Mesenchymal stem cell (in vitro differentiated cells and primary cell): ENCODE data around the gene PRDX5.

Experiments used
- DNase-seq: peaks from one replicate; pipeline ENCODE4 v3.0.0-alpha.2; 2013
- H2AFZ ChIP-seq: one replicate; pipeline ENCODE4 v1.6.1; 2013; ENCODE audit warnings: low read depth, mild to moderate bottlenecking, control low read depth, inconsistent platforms, low read length, moderate library complexity
- H2AK5ac ChIP-seq: 2 replicates; pipeline ENCODE4 v1.6.1; 2013; ENCODE audit warnings: low read length, moderate library complexity, mild to moderate bottlenecking, inconsistent platforms; ENCODE audit not compliant: severe bottlenecking
- H2BK120ac ChIP-seq: one replicate; pipeline ENCODE4 v1.6.1; 2013; ENCODE audit warnings: low read depth, mild to moderate bottlenecking, inconsistent platforms, low read length, moderate library complexity
- H2BK12ac ChIP-seq, 2 experiments: one replicate each; pipeline ENCODE4 v1.6.1; 2013; ENCODE audit warnings: inconsistent platforms in 2 of 2, low read length in 2 of 2, mild to moderate bottlenecking in 2 of 2, moderate library complexity in 2 of 2, control low read depth in 1 of 2
- H2BK15ac ChIP-seq: one replicate; pipeline ENCODE4 v1.6.1; 2013; ENCODE audit warnings: mild to moderate bottlenecking, low read depth, inconsistent platforms; ENCODE audit not compliant: poor library complexity, severe bottlenecking
- H2BK5ac ChIP-seq: 2 replicates; pipeline ENCODE4 v1.6.1; 2013; ENCODE audit warnings: low read depth, mild to moderate bottlenecking, low read length, control low read depth, inconsistent platforms; ENCODE audit not compliant: poor library complexity, severe bottlenecking
- H3K14ac ChIP-seq, 2 experiments: one replicate each; pipeline ENCODE4 v1.6.1; 2013; ENCODE audit warnings: inconsistent platforms in 2 of 2, low read length in 2 of 2, control low read depth in 1 of 2, mild to moderate bottlenecking in 1 of 2, moderate library complexity in 1 of 2
- H3K18ac ChIP-seq, 2 experiments: one replicate each; pipeline ENCODE4 v1.6.1; 2013; ENCODE audit warnings: inconsistent platforms in 2 of 2, low read length in 2 of 2, control low read depth in 1 of 2, low read depth in 1 of 2, mild to moderate bottlenecking in 1 of 2
- H3K23ac ChIP-seq, 2 experiments: one replicate each; pipeline ENCODE4 v1.6.1; 2013; ENCODE audit warnings: inconsistent platforms in 2 of 2, low read length in 2 of 2, mild to moderate bottlenecking in 2 of 2, moderate library complexity in 2 of 2, control low read depth in 1 of 2
- H3K27ac ChIP-seq: 2 replicates; pipeline ENCODE4 v1.5.1; 2013; ENCODE audit warnings: mild to moderate bottlenecking, moderate library complexity, low read length, control low read depth, inconsistent platforms; ENCODE audit not compliant: poor library complexity, severe bottlenecking
- H3K27me3 ChIP-seq, 2 experiments: 2 replicates each; pipeline versions ENCODE4 v1.6.1 to v1.7.0; 2013; ENCODE audit warnings: low read length in 2 of 2, mild to moderate bottlenecking in 2 of 2, moderate library complexity in 2 of 2, control low read depth in 1 of 2, inconsistent platforms in 1 of 2; ENCODE audit not compliant: control insufficient read depth in 1 of 2, insufficient read depth in 1 of 2
- H3K36me3 ChIP-seq, 2 experiments: 2 replicates each; pipeline versions ENCODE4 v1.6.1 to v1.7.0; 2013; ENCODE audit warnings: low read length in 2 of 2, control low read depth in 1 of 2, inconsistent platforms in 1 of 2, low read depth in 1 of 2, mild to moderate bottlenecking in 1 of 2; ENCODE audit not compliant: insufficient read depth in 2 of 2, control insufficient read depth in 1 of 2
- H3K4ac ChIP-seq, 2 experiments: one replicate each; pipeline ENCODE4 v1.6.1; 2013; ENCODE audit warnings: inconsistent platforms in 2 of 2, low read length in 2 of 2, mild to moderate bottlenecking in 2 of 2, moderate library complexity in 2 of 2, control low read depth in 1 of 2, low read depth in 1 of 2
- H3K4me1 ChIP-seq: 2 replicates; pipeline ENCODE4 v1.6.1; 2013; ENCODE audit warnings: low read depth, low read length, control low read depth; ENCODE audit not compliant: control insufficient read depth, insufficient read depth
- H3K4me2 ChIP-seq: 2 replicates; pipeline ENCODE4 v1.6.1; 2013; ENCODE audit warnings: low read length, mild to moderate bottlenecking, inconsistent platforms; ENCODE audit not compliant: poor library complexity, severe bottlenecking
- H3K4me3 ChIP-seq, 2 experiments: 2 replicates each; pipeline versions ENCODE4 v1.5.1 to v1.7.0; 2013; ENCODE audit warnings: low read length in 2 of 2, mild to moderate bottlenecking in 2 of 2, control low read depth in 1 of 2, low read depth in 1 of 2; ENCODE audit not compliant: insufficient read depth in 1 of 2
- H3K79me1 ChIP-seq: replicated peaks from 2 replicates; pipeline ENCODE4 v1.6.1; 2013; ENCODE audit warnings: mild to moderate bottlenecking, control low read depth, low read length, inconsistent platforms; ENCODE audit not compliant: poor library complexity, severe bottlenecking
- H3K9ac ChIP-seq: 2 replicates; pipeline ENCODE4 v1.7.0; 2013; ENCODE audit warnings: mild to moderate bottlenecking, low read length, moderate library complexity
- H3K9me3 ChIP-seq: 2 replicates; pipeline ENCODE4 v1.7.0; 2013; ENCODE audit warnings: mild to moderate bottlenecking, low read length; ENCODE audit not compliant: control insufficient read depth
- H4K8ac ChIP-seq: one replicate; pipeline ENCODE4 v1.6.1; 2013; ENCODE audit warnings: inconsistent platforms, mild to moderate bottlenecking, low read length, moderate library complexity
- H4K91ac ChIP-seq: one replicate; pipeline ENCODE4 v1.6.1; 2013; ENCODE audit warnings: mild to moderate bottlenecking, low read length, inconsistent platforms
- WGBS: methylation state at CpG from one replicate; pipeline ENCODE4 v1.1.7; 2013; ENCODE audit warnings: mixed read lengths; 5-methylcytosine and 5-hydroxymethylcytosine counted together

Gene PRDX5

GRCh38 chr11:64344787-64345186 is 26.9 kb downstream of the PRDX5 start:
- H3K27me3 ChIP-seq = peaks cover 0 to 19% of the 10 kb centered on the region in 2 experiments
- H2BK12ac ChIP-seq = no peak overlapping the region
- no peak overlapping the region for H3K4ac ChIP-seq
- no peak overlapping the region for H3K4me3 ChIP-seq
- peaks cover 17% of the 10 kb centered on the region for H3K4me1 ChIP-seq
- no peak overlapping the region for H3K18ac ChIP-seq
- H3K9me3 ChIP-seq = no peaks in the 10 kb centered on the region
- no peak overlapping the region for H3K27ac ChIP-seq
- H2AFZ ChIP-seq = no peak overlapping the region
- WGBS = 95% methylated on average over 28 of the region's 28 CpGs
- no peak overlapping the region for H4K8ac ChIP-seq
- H2BK120ac ChIP-seq = no peak overlapping the region
- H3K14ac ChIP-seq = no peak overlapping the region
- H3K36me3 ChIP-seq = no peaks in the 10 kb centered on the region
- H3K79me1 ChIP-seq = no peaks in the 10 kb centered on the region
- DNase-seq = no peak
- H3K4me2 ChIP-seq = no peak overlapping the region
- no peak overlapping the region for H2AK5ac ChIP-seq
- H2BK15ac ChIP-seq = no peak overlapping the region
- H3K23ac ChIP-seq = no peak overlapping the region
- no peak overlapping the region for H3K9ac ChIP-seq
- no peak overlapping the region for H2BK5ac ChIP-seq
- no peak overlapping the region for H4K91ac ChIP-seq

- H3K36me3 ChIP-seq = no peaks in the 10 kb centered on the region
- H3K9me3 ChIP-seq = no peaks in the 10 kb centered on the region
- no peak overlapping the region for H3K4me2 ChIP-seq
- H2AFZ ChIP-seq = no peak overlapping the region
- H4K8ac ChIP-seq = peak overlapping the region; percentile 14
- no peak overlapping the region for H2BK15ac ChIP-seq
- no peak overlapping the region for H3K4me3 ChIP-seq
- no peak overlapping the region for H3K23ac ChIP-seq
- H3K14ac ChIP-seq = no peak overlapping the region
- no peak overlapping the region for H3K27ac ChIP-seq
- 86% methylated on average over 12 of the region's 12 CpGs for WGBS
- H3K79me1 ChIP-seq = no peaks in the 10 kb centered on the region
- H4K91ac ChIP-seq = no peak overlapping the region
- H3K4ac ChIP-seq = no peak overlapping the region
- no peak overlapping the region for H3K9ac ChIP-seq
- peaks cover 9% of the 10 kb centered on the region for H3K4me1 ChIP-seq
- no peak overlapping the region for H2BK120ac ChIP-seq
- H2BK12ac ChIP-seq = peak overlapping the region in 1 of 2 experiments; percentile 44
- H3K18ac ChIP-seq = no peak overlapping the region
- DNase-seq = peak; percentile 23
- peaks cover 0 to 7% of the 10 kb centered on the region in 2 experiments for H3K27me3 ChIP-seq
- no peak overlapping the region for H2BK5ac ChIP-seq
- no peak overlapping the region for H2AK5ac ChIP-seq
Observed at GRCh38 chr11:64347193-64347867, 29.4 kb downstream of the PRDX5 start.

- Histone ChIP-seq H2BK12ac (no peak overlapping the region), H3K4me3 (no peak overlapping the region), H3K9ac (no peak overlapping the region), H3K14ac (peak overlapping the region in 1 of 2 experiments; percentile 30), H3K23ac (no peak overlapping the region), H4K8ac (peak overlapping the region; percentile 42), H2AK5ac (no peak overlapping the region), H3K4me1 (peaks cover 7% of the 10 kb centered on the region), H3K36me3 (no peaks in the 10 kb centered on the region), H3K9me3 (no peaks in the 10 kb centered on the region), H2BK5ac (no peak overlapping the region), H4K91ac (no peak overlapping the region), H3K79me1 (no peaks in the 10 kb centered on the region), H2BK15ac (no peak overlapping the region), H3K4ac (no peak overlapping the region), H2BK120ac (peak overlapping the region; percentile 9), H3K27me3 (peaks cover 0 to 9% of the 10 kb centered on the region in 2 experiments), H2AFZ (no peak overlapping the region), H3K4me2 (no peak overlapping the region), H3K18ac (no peak overlapping the region), H3K27ac (no peak overlapping the region)
- WGBS = 68% methylated on average over 14 of the region's 14 CpGs
- no peak for DNase-seq
Observed at GRCh38 chr11:64348383-64349024, 30.6 kb downstream of the PRDX5 start.

GRCh38 chr11:64349025-64349387 is 31.1 kb downstream of the PRDX5 start:
- no peak overlapping the region for H2AK5ac ChIP-seq
- H2BK5ac ChIP-seq = no peak overlapping the region
- H3K9me3 ChIP-seq = no peaks in the 10 kb centered on the region
- peaks cover 0 to 12% of the 10 kb centered on the region in 2 experiments for H3K27me3 ChIP-seq
- H3K36me3 ChIP-seq = no peaks in the 10 kb centered on the region
- peaks cover 7% of the 10 kb centered on the region for H3K4me1 ChIP-seq
- no peak overlapping the region for H3K23ac ChIP-seq
- H4K91ac ChIP-seq = no peak overlapping the region
- no peaks in the 10 kb centered on the region for H3K79me1 ChIP-seq
- no peak overlapping the region for H2BK120ac ChIP-seq
- 92% methylated on average over 7 of the region's 7 CpGs for WGBS
- H3K14ac ChIP-seq = peak overlapping the region in 1 of 2 experiments; percentile 30
- no peak overlapping the region for H3K9ac ChIP-seq
- H3K4ac ChIP-seq = no peak overlapping the region
- H3K4me3 ChIP-seq = no peak overlapping the region
- no peak overlapping the region for H4K8ac ChIP-seq
- no peak overlapping the region for H2BK15ac ChIP-seq
- H3K4me2 ChIP-seq = no peak overlapping the region
- H3K18ac ChIP-seq = no peak overlapping the region
- no peak overlapping the region for H2AFZ ChIP-seq
- no peak overlapping the region for H2BK12ac ChIP-seq
- H3K27ac ChIP-seq = no peak overlapping the region
- no peak for DNase-seq
